Fibroblast of the conjunctiva (primary cell): ENCODE measurements around the gene MASP2.
"Not testable (repeated sequence)": the region's sequence is repeated elsewhere in the genome, so short reads cannot be mapped to it uniquely, and the experiment has no call there.

Experiments used
- DNase-seq: peaks from one replicate; pipeline ENCODE4 v3.0.0-alpha.2; 2010; ENCODE audit warnings: low read depth

MASP2 gene

DNA sequence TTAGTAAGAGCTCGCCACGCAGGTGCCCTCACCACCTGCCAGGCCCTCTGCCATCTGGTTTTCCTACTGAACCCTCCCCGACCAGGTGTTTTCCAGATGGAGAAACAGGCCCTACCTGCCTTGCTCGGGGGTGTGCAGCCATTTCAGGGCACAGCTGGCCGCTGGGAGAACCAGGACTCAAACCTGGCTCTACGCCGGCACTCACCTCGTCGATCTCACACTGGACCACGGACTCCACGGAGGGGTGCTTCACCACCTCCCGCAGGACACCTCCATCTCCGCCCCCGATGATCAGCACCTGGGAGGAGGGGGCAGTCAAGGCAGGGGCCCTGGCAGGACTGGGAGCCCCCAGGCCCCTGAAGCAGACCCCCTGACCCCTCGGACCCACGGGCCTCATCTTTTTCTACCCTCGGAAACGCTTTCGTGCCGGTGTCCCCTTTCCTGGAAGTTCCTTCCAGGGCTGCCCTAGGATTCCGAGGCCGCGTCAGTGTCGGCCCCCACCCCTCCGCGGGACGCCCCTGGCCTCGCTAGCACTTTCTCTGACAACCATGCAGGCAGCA is 11.6 kb upstream of the MASP2 start:
- no peak for DNase-seq

GRCh38 chr1:11058026-11058425 is 11.0 kb upstream of the MASP2 start:
- no peak for DNase-seq

GRCh38 chr1:11057477-11057876 is 10.4 kb upstream of the MASP2 start:
- no peak for DNase-seq

DNA sequence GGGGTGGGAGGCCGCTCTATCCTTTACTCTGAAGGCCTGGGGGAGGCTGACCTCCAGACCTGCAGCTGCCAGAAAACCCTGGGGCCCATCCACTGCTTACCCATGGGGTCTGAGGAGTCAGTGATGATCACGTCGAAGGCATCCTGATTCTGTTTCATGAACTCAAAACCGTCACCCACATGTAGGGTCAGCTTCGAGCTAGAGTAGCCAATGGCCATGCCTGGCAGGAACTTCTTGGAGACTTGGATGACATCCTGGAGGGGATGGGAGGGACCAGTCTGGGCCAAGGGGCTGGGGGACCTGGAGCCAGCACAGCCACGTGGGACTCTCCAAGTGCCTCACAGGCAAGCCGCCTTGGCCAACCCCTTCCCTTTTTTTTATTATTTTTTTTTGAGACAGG is 9.5 kb upstream of the MASP2 start:
- no peak for DNase-seq

- DNase-seq, result no peak
These were observed 8.6 kb upstream of the MASP2 start for GRCh38 chr1:11055676-11056075.

DNA sequence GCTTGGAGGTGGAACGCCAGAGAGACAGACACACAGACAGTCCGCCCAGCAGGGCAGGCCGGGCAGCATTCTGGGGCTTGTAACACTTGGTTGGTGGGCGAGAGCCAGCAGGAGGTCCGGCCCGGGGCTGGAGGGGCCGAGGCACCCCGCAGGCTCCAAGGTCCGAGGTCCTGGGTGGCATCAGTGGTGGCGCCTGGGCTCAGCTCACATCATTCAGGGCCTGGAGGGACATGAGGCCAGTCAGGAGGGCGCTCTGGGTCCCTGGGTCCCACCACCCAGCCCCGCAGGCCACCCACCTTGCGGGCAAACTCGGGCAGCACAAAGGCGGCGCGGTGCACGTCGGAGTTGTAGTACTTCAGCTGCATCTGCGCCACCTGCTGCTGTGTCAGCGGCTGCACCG is 7.6 kb upstream of the MASP2 start:
- DNase-seq, result no peak

- DNase-seq, result no peak
These were observed 7.1 kb upstream of the MASP2 start for GRCh38 chr1:11054181-11054580.

DNA sequence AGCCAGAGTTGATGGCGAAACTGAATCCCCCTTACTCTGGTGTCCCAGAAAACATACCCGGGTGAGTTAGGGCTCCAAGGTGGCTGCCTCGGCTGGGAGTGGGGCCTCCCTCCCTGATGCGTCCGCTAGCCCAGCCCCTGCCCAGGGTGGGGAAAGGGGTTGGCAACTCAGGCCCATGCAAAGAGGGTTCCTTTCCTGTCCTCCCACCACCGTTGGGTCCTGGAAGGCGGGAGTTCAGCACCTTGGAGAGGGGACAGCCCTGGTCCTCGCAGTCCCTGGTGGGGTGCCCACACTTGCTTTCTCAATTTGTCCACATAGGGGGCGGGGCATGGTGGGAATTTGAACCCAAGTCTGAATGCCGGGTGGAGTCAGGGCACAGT is 6.7 kb upstream of the MASP2 start:
- no peak for DNase-seq

DNA sequence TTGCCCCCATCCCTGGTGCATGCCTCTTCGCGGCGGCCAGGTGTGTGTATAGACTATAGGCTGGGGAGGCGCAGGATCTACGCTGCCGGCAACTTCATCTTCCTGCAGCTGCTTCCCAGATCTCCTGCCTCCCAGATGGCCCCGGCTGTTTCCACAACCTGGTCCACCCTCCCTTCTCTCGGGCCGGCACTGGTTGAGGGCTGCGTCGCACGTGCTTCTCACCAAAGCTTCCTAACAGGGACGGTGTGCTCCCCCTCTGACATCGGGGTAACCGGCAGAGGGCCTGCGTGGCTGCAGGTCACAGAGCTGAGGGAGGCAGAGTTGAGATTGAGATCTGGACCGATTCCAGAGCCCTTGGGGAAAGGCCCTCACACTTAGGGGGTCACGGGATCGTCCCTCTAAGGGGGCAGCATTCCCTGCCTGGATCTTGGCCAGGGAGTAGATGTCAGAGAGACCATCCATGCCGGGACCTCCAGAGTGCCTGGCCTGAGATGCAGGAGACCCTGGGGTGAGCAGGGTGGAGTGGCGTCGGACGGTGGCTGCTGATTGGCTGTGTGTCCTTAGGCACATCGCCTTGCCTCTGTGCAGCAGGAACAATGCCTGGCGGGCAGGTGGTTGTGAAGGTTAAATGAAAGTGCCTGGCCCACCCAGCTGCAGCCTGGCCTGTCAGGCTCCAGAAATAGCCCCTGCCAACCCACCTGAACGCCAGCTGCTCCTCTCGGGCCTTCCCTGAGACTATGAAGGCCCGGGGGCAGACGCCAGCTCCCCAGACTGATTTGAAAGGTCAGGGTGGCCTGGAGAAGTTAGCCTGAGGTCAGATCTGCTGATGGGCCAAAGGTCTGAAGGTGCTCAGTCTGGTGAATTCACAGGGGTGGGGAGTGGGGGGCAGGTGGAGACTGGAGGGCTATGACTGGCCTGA is 6.1 kb upstream of the MASP2 start:
- DNase-seq, result no peak

DNA sequence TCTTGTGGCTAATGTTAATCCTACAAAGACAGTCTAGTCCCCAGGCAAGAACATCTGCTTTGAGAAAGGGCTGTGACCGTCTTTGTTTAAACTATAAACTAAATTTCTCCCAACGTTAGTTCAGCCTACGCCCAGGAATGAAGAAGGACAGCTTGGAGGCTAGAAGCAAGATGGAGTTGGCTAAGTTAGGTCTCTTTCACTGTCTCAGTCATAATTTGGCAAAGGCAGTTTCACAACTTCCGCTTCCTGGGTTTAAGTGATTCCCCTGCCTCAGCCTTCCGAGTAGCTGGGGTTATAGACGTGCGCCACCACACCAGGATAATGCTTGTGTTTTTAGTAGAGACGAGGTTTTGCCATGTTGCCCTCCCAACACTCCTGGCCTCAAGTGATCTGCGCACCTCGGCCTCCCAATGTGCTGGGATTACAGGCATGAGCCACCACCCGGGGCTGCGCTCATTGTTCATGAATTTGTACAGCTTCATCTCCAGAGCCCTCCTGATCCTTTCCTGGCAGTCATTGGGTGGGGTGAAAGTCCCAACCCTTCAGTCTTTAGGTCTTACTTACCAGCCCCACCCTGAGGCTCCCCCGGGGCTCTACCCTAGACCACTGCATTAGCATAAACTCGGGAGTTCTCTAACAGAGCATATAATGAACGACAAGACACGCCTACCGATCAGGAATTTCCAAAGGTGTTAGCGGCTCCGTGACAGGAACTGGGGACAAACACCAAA is 4.9 kb upstream of the MASP2 start:
- DNase-seq, result no peak

GRCh38 chr1:11051121-11051520 is 4.1 kb upstream of the MASP2 start:
- DNase-seq, result not testable (repeated sequence)

DNA sequence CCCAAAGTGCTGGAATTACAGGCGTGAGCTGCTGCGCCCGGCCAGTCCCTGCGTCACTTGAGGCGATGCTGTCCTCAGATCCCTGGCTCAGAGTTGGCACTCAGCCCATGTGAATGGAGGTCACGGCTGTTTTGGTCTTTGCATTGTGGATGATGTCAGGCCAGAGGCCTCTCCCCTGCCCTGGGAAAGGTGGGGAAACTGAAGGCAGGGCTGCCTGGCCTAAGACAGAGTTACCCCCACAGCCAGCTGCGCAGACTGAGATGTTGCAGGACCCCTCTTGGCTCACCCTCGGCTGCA is 821 bp downstream of the MASP2 start:
- DNase-seq, result no peak

DNA sequence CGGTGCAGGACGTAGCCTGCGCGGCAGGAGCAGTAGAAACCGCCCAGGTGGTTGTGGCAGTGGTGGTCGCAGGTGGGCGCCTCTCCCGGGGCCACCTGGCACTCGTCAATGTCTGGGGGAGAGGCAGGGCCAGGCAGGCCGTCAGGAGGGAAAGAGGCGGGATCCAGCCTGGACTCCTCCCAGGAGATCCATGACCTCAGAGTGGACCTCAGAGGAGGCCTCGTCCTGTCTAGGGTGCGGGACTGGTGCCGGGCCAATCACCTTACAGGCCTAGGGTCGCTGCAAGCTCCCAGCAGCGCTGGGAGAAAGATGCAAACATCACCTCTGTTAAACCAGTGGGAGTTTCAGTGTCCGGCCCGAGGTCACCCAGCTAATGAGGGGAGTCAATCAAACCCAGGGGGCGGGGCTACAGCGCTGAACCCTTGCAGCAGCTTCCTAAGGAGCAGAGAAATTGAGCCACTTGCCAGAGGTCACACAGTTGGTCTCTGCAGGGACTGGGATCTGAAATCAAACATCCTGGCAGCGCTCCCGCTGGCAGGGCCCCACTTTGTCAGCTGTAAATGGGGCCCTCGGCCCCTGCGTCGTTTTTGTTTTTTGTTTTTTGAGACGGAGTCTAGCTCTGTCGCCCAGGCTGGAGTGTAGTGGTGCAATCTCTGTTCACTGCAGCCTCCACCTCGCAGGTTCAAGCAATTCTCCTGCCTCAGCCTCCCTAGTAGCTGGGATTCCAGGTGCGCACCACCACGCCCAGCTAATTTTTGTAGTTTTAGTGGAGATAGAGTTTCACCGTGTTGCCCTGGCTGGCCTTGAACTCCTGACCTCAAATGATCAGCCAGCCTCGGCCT is 1.4 kb downstream of the MASP2 start:
- no peak for DNase-seq

DNA sequence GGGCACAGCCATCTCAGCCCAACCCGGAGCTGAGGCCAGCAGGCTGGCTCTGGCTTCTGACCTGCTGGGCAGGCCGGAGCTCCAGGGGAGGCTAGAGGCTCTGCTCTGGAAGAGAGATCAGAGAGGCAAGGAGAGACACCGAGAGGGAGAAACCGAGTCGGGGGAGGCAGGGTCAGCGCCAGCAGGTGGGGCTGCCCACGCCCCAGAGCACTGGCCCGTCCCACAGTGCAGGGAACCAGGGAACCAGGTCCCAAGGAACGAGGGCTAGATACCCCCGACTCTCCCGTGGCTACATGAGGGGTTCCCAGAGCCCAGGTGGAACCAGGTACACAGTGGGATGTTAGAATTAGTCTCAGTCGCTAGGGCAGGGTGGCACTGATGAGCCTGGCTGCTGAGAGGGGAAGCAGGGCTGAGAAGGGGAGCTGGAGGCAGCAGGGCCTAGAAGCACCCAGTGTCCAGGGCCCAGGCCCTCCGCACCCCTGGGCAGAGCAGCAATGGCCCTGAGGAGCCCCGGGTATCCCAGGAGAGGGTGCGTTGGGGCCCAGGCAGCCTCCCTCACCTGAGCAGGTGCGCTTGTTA is 2.1 kb downstream of the MASP2 start:
- DNase-seq, result no peak

DNA sequence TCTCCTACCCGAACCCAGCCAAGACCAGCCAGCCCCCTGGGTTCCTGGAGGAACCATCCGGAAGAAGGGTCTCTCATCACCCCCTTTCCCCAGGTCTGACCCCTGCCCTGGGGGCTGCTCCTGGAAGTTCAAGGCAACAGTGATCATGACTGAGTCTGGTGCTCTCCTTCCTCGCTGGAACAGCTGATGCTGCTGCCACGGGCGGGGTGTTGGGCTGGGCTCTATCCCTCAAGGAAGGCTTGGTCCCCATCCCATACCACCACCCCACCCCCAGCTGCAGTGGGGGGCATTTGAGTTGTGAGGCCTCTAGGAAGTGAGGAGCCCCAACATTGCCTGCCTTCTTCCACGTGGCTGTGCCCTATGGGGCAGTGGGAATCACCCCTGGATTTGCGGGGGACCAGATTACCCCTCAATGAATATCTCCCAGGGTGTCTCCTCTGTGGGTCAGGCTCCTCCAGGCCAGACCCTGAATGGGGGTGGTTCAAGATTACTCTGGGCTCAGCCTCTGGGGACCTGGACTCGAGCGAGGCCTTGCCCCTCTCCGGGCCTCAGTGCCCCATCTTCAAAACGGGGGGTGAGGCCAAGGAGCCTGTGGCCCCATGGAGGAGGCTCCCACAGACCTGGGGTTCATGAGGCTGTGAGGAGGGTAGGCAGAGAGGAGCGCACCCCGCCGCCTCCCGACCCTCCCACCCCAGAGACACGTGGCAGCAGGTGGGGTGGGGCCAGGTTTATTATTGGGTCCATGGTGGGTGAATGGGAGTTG is 2.8 kb downstream of the MASP2 start:
- DNase-seq, result no peak

GRCh38 chr1:11042995-11043874 is 3.8 kb downstream of the MASP2 start:
- no peak for DNase-seq

DNA sequence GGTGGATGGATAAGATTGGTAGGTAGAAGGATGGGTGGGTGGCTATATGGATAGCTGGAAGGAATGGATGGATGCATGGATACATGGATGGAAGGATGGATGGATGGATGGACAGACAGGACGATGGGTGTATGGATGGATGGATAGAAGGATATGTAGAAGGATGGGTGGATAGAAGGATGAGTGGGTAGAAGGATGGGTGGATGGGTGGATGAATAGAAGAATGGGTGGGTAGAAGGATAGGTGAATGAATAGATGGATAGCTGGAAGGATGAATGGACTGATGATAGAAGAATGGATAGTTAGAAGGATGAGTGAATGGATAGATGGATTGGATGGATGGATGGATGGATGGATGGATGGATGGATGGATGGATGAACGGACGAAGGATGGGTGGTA is 5.0 kb downstream of the MASP2 start:
- DNase-seq, result no peak

- no peak for DNase-seq
These were observed 6.0 kb downstream of the MASP2 start for GRCh38 chr1:11041048-11041447.

DNA sequence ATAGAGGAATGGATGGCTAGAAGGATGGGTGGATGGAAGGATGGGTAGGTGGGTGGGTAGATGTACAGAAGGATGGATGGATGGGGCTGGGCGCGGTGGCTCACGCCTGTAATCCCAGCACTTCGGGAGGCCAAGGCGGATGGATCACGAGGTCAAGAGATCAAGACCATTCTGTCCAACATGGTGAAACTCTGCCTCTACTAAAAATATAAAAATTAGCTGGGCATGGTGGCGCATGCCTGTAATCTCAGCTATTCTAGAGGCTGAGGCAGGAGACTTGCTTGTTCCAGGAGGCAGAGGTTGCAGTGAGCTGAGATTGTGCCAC is 7.0 kb downstream of the MASP2 start:
- DNase-seq, result not testable (repeated sequence)

DNA sequence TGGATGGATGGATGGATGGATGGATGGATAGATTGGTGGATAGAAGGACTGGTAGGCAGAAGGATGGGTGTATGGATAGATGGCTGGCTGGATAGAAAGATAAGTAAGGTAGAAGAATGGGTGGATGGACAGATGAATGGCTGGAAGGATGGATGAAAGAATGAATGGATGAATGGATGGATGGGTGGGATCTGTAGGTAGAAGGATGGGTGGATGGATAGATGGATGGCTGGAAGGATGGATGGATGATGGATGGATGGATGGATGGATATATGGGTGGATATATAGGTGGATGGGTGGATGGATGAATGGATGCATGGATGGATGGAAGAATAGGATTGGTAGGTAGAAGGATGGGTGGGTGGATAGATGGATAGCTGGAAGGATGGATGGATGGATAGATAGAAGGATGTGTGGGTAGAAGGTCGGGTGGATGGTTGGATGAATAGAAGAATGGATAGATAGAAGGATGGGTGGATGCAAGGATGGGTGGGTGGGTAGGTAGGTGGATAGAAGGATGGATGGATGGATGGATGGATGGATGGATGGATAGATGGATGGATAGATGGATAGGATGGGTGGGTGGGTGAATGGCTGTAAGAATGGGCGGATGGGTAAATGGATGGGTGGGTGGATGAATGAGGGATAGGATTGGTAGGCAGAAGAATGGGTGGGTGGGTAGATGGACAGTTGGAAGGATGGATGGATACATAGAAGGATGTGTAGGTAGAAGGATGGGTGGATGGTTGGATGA is 7.5 kb downstream of the MASP2 start:
- DNase-seq, result no peak
